H1 (cell line): ENCODE results near the gene ZNF366. TPM values are rescaled to one million over a fixed set of nuclear protein-coding genes. Genes with fewer than 3 reads are reported as not detected.

ENCODE experiments used
- ASH2L ChIP-seq: fragments of 200-600, 300-600 bp; sonication (generic); IDR thresholded peaks from one replicate; pipeline ENCODE4 v1.7.1; 2017; ENCODE audit warnings: low read length
- CBX8 ChIP-seq: fragments of 300-800, 300-1000 bp; sonication (generic); IDR thresholded peaks from 2 replicates; pipeline ENCODE4 v1.7.1; 2016; ENCODE audit warnings: low read depth, low read length, borderline replicate concordance
- MAFK ChIP-seq: IDR thresholded peaks from 2 replicates; pipeline ENCODE4 v1.6.1; 2012; ENCODE audit warnings: low read depth, mild to moderate bottlenecking, improper control_type of control experiment, low read length
- RBBP5 ChIP-seq: IDR thresholded peaks from 2 replicates; pipeline ENCODE4 v1.7.1; 2012; ENCODE audit warnings: low read depth, mild to moderate bottlenecking, inconsistent platforms, low read length, moderate library complexity, borderline replicate concordance
- RFX5 ChIP-seq: IDR thresholded peaks from 2 replicates; pipeline ENCODE4 v1.6.1; 2011; ENCODE audit warnings: low read depth, low read length, improper control_type of control experiment, borderline replicate concordance
- SUZ12 ChIP-seq: fragments of 200-600 bp; sonication (generic); IDR thresholded peaks from 2 replicates; pipeline ENCODE4 v1.6.1; 2012; ENCODE audit warnings: mild to moderate bottlenecking, inconsistent platforms, low read length, moderate library complexity, mixed read lengths
- polyA plus RNA-seq, 7 experiments: library from polyadenylated mRNA; depleted of rRNA in 3 of 7; stranded (reverse) in 5 of 7; unstranded in 2 of 7; fragments of >200 nt in 5 of 7; fragments of 200-250 nt in 2 of 7; gene quantifications; 1 replicate in 5 of 7; 2 replicates in 1 of 7; 4 replicates in 1 of 7; pipeline versions ENCODE4 v1.2.1 to v1.2.3, GENCODE V29; 2011 to 2013; ENCODE audit warnings: missing spikeins in 2 of 7, mixed read lengths in 2 of 7
- total RNA-seq: library from RNA; stranded (reverse); fragmentation: NEBNext Ultra II Directional; extraction: Animal tissue kit (Norgen Biotek cat#: 25700); gene quantifications from 2 replicates; pipeline ENCODE4 v1.2.1, GENCODE V29; 2021

Gene ZNF366
- total and polyA plus RNA-seq, 2 of the 8 experiments (the other 6 are each of a cell fraction or from before 2014, with no cell fraction given): not detected

DNA sequence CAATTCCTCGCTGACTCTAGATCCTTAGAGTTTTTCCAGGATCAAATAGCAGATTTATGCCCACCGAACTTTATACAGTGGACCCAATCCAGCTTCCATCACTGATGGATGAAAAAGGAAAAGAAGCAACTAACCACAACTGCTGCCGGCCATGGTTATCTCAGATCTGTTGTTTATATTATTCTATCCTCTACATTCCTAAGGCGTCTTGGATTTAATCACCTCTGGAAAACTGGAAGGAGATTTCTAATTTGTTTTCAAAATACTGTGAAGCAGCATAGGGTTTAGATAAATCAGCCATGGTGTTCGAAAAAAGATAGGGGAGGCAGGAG is 663 bp upstream of the ZNF366 start (continued):
- TF ChIP-seq CBX8: no peak
- TF ChIP-seq RBBP5: no peak
- no peak for TF ChIP-seq MAFK
- TF ChIP-seq ASH2L: no peak
- TF ChIP-seq RFX5: no peak
- no peak for TF ChIP-seq SUZ12
